GM23338 (cell line): ENCODE measurements around the gene CCDC61. TPM values are rescaled to one million over a fixed set of nuclear protein-coding genes. Genes with fewer than 3 reads are reported as not detected.

Experiments used
- ATAC-seq: fragments of 200-7000 bp; cut with Tn5 transposase; 3 replicates; pipeline ENCODE4 v1.9.1; 2020
- DNase-seq: peaks from one replicate; pipeline ENCODE4 v3.0.0-alpha.2; 2015; ENCODE audit warnings: low spot score
- H2AFZ ChIP-seq: fragments of 200-600 bp; sonication (generic); 2 replicates; pipeline ENCODE4 v1.8.0; 2016; ENCODE audit warnings: antibody characterized with exemption, mild to moderate bottlenecking, moderate library complexity
- H3F3A ChIP-seq: fragments of 200-600 bp; sonication (generic); replicated peaks from 2 replicates; pipeline ENCODE4 v1.8.0; 2017; ENCODE audit warnings: antibody characterized with exemption, mixed run types, low read depth
- H3K27ac ChIP-seq: fragments of 200-600 bp; sonication (generic); 2 replicates; pipeline ENCODE4 v1.6.1; 2016; ENCODE audit warnings: low read depth
- H3K27me3 ChIP-seq: fragments of 200-600 bp; sonication (generic); 2 replicates; pipeline ENCODE4 v1.8.0; 2016; ENCODE audit warnings: mild to moderate bottlenecking, mixed run types, moderate library complexity; ENCODE audit not compliant: insufficient read depth
- H3K36me3 ChIP-seq: fragments of 200-600 bp; sonication (generic); 2 replicates; pipeline ENCODE4 v1.8.0; 2016; ENCODE audit warnings: mild to moderate bottlenecking; ENCODE audit not compliant: insufficient read depth
- H3K4me1 ChIP-seq: fragments of 200-600 bp; sonication (generic); 2 replicates; pipeline ENCODE4 v1.8.0; 2016; ENCODE audit warnings: mild to moderate bottlenecking, moderate library complexity; ENCODE audit not compliant: insufficient read depth
- H3K4me2 ChIP-seq: fragments of 200-600 bp; sonication (generic); 2 replicates; pipeline ENCODE4 v1.7.1; 2017; ENCODE audit warnings: mixed run types
- H3K4me3 ChIP-seq: fragments of 200-600 bp; sonication (generic); 2 replicates; pipeline ENCODE4 v1.6.1; 2016; ENCODE audit warnings: mixed run types
- H3K79me2 ChIP-seq: fragments of 200-600 bp; sonication (generic); replicated peaks from 2 replicates; pipeline ENCODE4 v1.8.0; 2017; ENCODE audit warnings: mild to moderate bottlenecking; ENCODE audit not compliant: insufficient read depth
- H3K9me2 ChIP-seq: fragments of 200-600 bp; sonication (generic); 2 replicates; pipeline ENCODE4 v1.8.0; 2017; ENCODE audit not compliant: insufficient read depth
- H4K20me1 ChIP-seq: fragments of 200-600 bp; sonication (generic); replicated peaks from 2 replicates; pipeline ENCODE4 v1.8.0; 2017; ENCODE audit warnings: mild to moderate bottlenecking; ENCODE audit not compliant: insufficient read depth
- H3K27ac Mint-ChIP-seq: 2 replicates; pipeline ENCODE4 v1.8.0; 2020; ENCODE audit warnings: inconsistent platforms, mild to moderate bottlenecking, moderate library complexity, mixed read lengths
- H3K27me3 Mint-ChIP-seq: 3 replicates; pipeline ENCODE4 v1.8.0; 2022; ENCODE audit warnings: low read depth, mild to moderate bottlenecking, moderate library complexity, mixed read lengths, inconsistent platforms; ENCODE audit not compliant: insufficient read depth, poor library complexity
- H3K36me3 Mint-ChIP-seq: 3 replicates; pipeline ENCODE4 v1.8.0; 2021; ENCODE audit warnings: low read depth, mild to moderate bottlenecking, inconsistent platforms, moderate library complexity, mixed read lengths
- H3K4me1 Mint-ChIP-seq: 3 replicates; pipeline ENCODE4 v1.8.0; 2020; ENCODE audit warnings: mild to moderate bottlenecking, inconsistent platforms, mixed read lengths
- H3K4me3 Mint-ChIP-seq: 3 replicates; pipeline ENCODE4 v1.8.0; 2021; ENCODE audit warnings: moderate library complexity, mild to moderate bottlenecking, inconsistent platforms, mixed read lengths
- H3K9me3 Mint-ChIP-seq: 3 replicates; pipeline ENCODE4 v1.8.0; 2020; ENCODE audit warnings: moderate library complexity, mild to moderate bottlenecking, inconsistent platforms, mixed read lengths
- CREB1 ChIP-seq: fragments of 250-450 bp; sonication (Bioruptor Pico); IDR thresholded peaks from 2 replicates; pipeline ENCODE4 v1.5.0; 2020; ENCODE audit warnings: low read depth, mild to moderate bottlenecking, moderate library complexity
- CTCF ChIP-seq, 2 experiments: fragments of 200-600 bp in 1 of 2; sonication (generic) in 1 of 2; conservative IDR thresholded peaks; 2 replicates each; pipeline versions ENCODE4 v1.5.1 to v1.6.1; 2016 to 2017; ENCODE audit warnings: antibody characterized with exemption in 2 of 2, low read depth in 2 of 2, mild to moderate bottlenecking in 2 of 2, moderate library complexity in 1 of 2
- ETS1 ChIP-seq: IDR thresholded peaks from 2 replicates; pipeline ENCODE4 v1.6.1; 2016; ENCODE audit warnings: antibody characterized with exemption
- EZH2 ChIP-seq: fragments of 200-600 bp; sonication (generic); IDR thresholded peaks from one replicate; pipeline ENCODE4 v1.8.0; 2017; ENCODE audit warnings: antibody characterized with exemption, mild to moderate bottlenecking, low read depth; ENCODE audit not compliant: unreplicated experiment
- EZH2phosphoT487 ChIP-seq: fragments of 200-600 bp; sonication (generic); IDR thresholded peaks from one replicate; pipeline ENCODE4 v1.8.1; 2018; ENCODE audit warnings: antibody characterized with exemption; ENCODE audit not compliant: unreplicated experiment
- NANOG ChIP-seq: IDR thresholded peaks from 2 replicates; pipeline ENCODE4 v1.6.1; 2016; ENCODE audit warnings: antibody characterized with exemption, borderline replicate concordance
- POLR2AphosphoS5 ChIP-seq: IDR thresholded peaks from 2 replicates; pipeline ENCODE4 v1.6.1; 2016; ENCODE audit warnings: antibody characterized with exemption, low read depth
- REST ChIP-seq: IDR thresholded peaks from one replicate; pipeline ENCODE4 v1.6.1; 2018; ENCODE audit warnings: antibody characterized with exemption; ENCODE audit not compliant: unreplicated experiment
- STAT1 ChIP-seq: IDR thresholded peaks from one replicate; pipeline ENCODE4 v1.6.1; 2016; ENCODE audit warnings: antibody characterized with exemption; ENCODE audit not compliant: unreplicated experiment
- ZNF114 ChIP-seq: fragments of 250-450 bp; sonication (Bioruptor Pico); IDR thresholded peaks from 2 replicates; pipeline ENCODE4 v1.5.0; 2020; ENCODE audit warnings: mild to moderate bottlenecking, moderate library complexity
- ZNF331 ChIP-seq: fragments of 250-450 bp; sonication (Bioruptor Pico); IDR thresholded peaks from 2 replicates; pipeline ENCODE4 v1.5.0; 2020; ENCODE audit warnings: low read depth, mild to moderate bottlenecking, moderate library complexity
- ZNF462 ChIP-seq: fragments of 250-450 bp; sonication (Bioruptor Pico); IDR thresholded peaks from 2 replicates; pipeline ENCODE4 v1.5.0; 2020; ENCODE audit warnings: mild to moderate bottlenecking, moderate library complexity
- polyA plus RNA-seq: library from polyadenylated mRNA; unstranded; fragments of >200 nt; fragmentation: Nextera tagmentation; extraction: Ambion mirVana; gene quantifications from 2 replicates; pipeline ENCODE4 v1.2.1, GENCODE V29; 2016
- total RNA-seq: library from RNA; depleted of rRNA; stranded (reverse); fragments of >200 nt; shearing (Covaris generic); gene quantifications from 2 replicates; pipeline ENCODE4 v1.2.3, GENCODE V29; 2014

Gene CCDC61
- total and polyA plus RNA-seq, 2 experiments from 2014 or later, result 9.8 to 22.4 TPM

- Histone ChIP-seq H3K79me2 (no peaks in the 10 kb centered on the region), H3K4me1 (0 out of 2 replicates have a peak, but pooled peaks cover 6% of the 10 kb centered on the region), H3K36me3 (no peaks in the 10 kb centered on the region), H2AFZ (no peak overlapping the region), H3K4me3 (peak overlapping the region; percentile 85; the same call in 1 of the 2 replicates), H3K27ac (peak overlapping the region; percentile 63; the same call in 1 of the 2 replicates), H3K9me2 (peaks cover 5% of the 10 kb centered on the region; the same call in 1 of the 2 replicates), H4K20me1 (peaks cover 10% of the 10 kb centered on the region; the same call in 1 of the 2 replicates), H3F3A (peaks cover 14% of the 10 kb centered on the region; the same call in 1 of the 2 replicates), H3K27me3 (no peaks in the 10 kb centered on the region), H3K4me2 (no peak overlapping the region)
- TF ChIP-seq ETS1, result no peak
- TF ChIP-seq POLR2AphosphoS5, result no peak
- no peak for TF ChIP-seq REST
- TF ChIP-seq CREB1 (CRISPR knock-in tag), result no peak
- TF ChIP-seq STAT1, result no peak
- no peak for TF ChIP-seq ZNF114 (CRISPR knock-in tag)
- no peak for TF ChIP-seq EZH2
- no peak for TF ChIP-seq ZNF331 (CRISPR knock-in tag)
- no peak for TF ChIP-seq EZH2phosphoT487
- TF ChIP-seq CTCF (conservative IDR thresholded peaks at IDR 0.05; ENCODE audit: low read depth in 2 of 2), result no peak
- no peak for TF ChIP-seq NANOG
- TF ChIP-seq ZNF462 (CRISPR knock-in tag), result no peak
- DNase-seq, result no peak
- Mint-ChIP-seq H3K4me3 (peak overlapping the region; percentile 80), H3K27me3 (peaks cover 16% of the 10 kb centered on the region), H3K27ac (no peak overlapping the region), H3K36me3 (peaks cover 8% of the 10 kb centered on the region), H3K4me1 (peaks cover 8% of the 10 kb centered on the region; the same call in 2 of the 3 replicates), H3K9me3 (no peaks in the 10 kb centered on the region)
- no peak for ATAC-seq
These were observed 41.6 kb upstream of the CCDC61 start for GRCh38 chr19:45953676-45954075.
